ENCODE results near the gene PRR23E.

PRR23E gene

DNA sequence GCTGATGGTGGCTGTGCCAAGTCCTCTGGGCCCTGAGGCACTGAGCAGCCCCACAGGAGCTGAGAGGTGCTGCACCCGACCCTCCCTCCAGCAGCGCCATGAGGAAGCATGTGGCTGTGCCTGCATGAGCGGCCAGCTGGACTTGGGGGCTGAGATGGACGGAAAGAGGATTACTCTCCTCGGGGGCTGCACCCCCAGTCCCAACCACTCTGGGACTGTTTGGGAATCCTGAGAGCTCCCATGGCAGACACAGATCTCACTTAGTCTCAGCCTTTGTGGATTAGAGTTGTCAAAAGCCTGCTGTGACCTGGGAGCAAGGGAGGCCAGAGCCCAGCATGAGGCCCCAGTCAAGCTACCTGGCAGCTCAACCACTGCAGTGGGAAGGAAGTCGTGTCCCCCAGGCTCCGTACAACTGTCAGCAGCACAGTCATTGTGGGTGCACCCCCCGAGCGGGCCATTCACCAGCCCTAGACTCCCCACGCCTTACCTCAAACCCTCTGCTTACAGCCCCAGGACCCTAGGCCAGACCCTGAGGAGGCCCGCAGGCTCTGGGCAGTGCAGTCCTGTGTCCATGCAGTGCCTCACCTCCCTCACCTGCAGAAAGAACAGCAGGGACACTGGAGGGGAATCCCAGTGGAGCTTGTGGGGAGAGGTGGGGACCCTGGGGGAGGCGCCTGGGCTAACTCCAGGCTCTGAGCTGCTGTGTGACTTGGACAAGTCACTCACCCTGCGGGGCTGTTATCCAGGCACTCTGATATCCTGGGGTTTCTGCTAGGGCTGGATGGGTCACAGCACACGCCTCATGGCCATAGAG is 17.1 kb downstream of the PRR23E start:
- H3K4me3 ChIP-seq (ENCODE audit: low read depth, low read length) = no peak overlapping the region
- no peaks in the 10 kb centered on the region for H3K36me3 ChIP-seq (replicated peaks)
- H3K27me3 ChIP-seq (replicated peaks) = no peaks in the 10 kb centered on the region
- DNase-seq = no peak
- no peak overlapping the region for H3K27ac ChIP-seq
- in situ Hi-C loops (cut with HindIII; ENCODE audit: low pct_ligation_motif_present, low sequenced_read_pairs) = no loop called here
- TF ChIP-seq CTCF (IDR thresholded peaks at IDR 0.05; ENCODE audit: low read depth, low read length, missing control alignments) = no peak

DNA sequence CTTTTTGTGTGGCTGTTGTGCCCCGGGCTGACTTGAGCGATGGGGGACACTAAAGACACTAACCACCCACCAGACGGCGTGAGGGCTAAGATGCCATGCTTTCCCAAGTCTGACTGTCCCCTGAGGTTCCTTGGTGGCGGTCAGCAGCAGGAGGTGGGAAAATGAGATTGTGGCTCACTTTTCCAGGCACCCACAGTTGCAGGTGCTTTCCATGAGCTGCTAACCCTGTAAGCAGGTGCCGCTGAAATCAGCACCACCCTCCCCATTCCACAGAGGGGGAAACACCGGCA is 17.7 kb downstream of the PRR23E start:
- in situ Hi-C loops (cut with HindIII; ENCODE audit: low pct_ligation_motif_present, low sequenced_read_pairs) = no loop called here
- no peak for TF ChIP-seq CTCF (IDR thresholded peaks at IDR 0.05; ENCODE audit: low read depth, low read length, missing control alignments)
- H3K36me3 ChIP-seq (replicated peaks) = no peaks in the 10 kb centered on the region
- no peaks in the 10 kb centered on the region for H3K27me3 ChIP-seq (replicated peaks)
- H3K27ac ChIP-seq = no peak overlapping the region
- no peak overlapping the region for H3K4me3 ChIP-seq (ENCODE audit: low read depth, low read length)
- DNase-seq = no peak

DNA sequence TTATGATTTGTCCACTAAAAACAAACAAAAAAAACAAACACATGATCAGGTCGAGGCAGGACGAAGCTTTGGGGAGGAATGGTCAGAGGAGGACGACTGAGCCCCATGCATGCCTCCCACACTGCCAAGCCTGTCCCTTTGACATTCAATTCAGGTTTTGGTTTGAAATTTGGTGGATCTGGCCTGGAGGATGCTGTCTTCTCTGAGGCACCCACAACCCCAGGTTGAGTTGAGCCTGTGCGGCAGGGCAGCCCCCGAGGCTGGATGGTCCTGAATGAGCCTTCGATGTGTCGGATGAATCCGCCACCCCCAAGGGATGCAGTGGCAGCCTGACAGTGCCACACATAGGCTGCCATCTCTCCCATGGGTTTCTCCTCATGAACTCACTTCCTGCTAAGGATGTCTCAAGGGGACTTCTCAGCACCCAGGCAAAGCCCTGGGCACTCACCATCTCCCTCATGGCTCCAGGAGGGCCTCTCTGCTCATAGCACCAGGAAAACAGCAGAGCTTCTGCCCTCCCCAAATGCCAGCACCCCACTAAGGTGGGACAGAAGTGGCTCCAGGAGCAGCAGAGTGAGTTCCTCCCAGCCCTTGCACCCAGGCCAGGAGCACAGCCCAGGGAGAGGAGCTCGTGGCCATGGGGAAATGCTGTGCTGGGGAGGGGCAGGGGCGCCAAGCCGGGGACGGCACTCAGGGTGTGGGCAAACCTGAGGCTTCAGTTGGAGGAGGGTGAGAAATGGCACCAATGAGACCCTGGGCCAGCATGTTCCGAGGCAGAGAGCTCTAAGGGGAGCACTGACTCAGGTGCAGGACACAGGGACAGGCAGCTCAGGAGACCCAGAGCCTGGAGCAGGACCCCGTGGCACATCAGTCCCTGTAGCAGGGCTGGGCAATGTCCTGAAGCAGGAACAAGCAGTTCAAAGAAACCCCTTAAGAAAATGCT is 18.5 kb downstream of the PRR23E start:
- Histone ChIP-seq H3K4me3 (ENCODE audit: low read depth, low read length) (no peak overlapping the region), H3K27ac (no peak overlapping the region), H3K27me3 (replicated peaks) (no peaks in the 10 kb centered on the region), H3K36me3 (replicated peaks) (no peaks in the 10 kb centered on the region)
- no peak for TF ChIP-seq CTCF (IDR thresholded peaks at IDR 0.05; ENCODE audit: low read depth, low read length, missing control alignments)
- no peak for DNase-seq
- in situ Hi-C loops (cut with HindIII; ENCODE audit: low pct_ligation_motif_present, low sequenced_read_pairs) = no loop called here

DNA sequence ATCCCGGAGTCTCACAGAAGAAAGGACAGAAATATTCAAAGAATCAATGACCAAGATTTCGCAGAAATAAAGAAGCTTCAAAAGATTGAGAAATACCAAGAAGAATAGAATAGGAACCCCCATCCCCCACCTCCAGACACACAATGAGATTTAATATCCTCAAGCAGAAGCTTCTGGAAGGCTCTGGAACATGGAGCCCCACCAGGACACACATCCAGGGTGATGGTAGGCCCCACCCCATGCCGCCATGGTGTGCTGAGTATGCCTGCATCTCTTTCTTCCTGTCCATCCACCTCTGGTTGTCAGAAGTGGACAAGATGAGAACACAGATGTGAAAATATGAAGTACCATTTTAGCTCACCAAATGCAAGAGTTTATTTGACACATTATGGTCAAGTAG is 19.3 kb downstream of the PRR23E start:
- TF ChIP-seq CTCF (IDR thresholded peaks at IDR 0.05; ENCODE audit: low read depth, low read length, missing control alignments) = no peak
- Histone ChIP-seq H3K4me3 (ENCODE audit: low read depth, low read length) (no peak overlapping the region), H3K27ac (no peak overlapping the region), H3K36me3 (replicated peaks) (no peaks in the 10 kb centered on the region), H3K27me3 (replicated peaks) (no peaks in the 10 kb centered on the region)
- DNase-seq = no peak
- in situ Hi-C loops (cut with HindIII; ENCODE audit: low pct_ligation_motif_present, low sequenced_read_pairs) = no loop called here

DNA sequence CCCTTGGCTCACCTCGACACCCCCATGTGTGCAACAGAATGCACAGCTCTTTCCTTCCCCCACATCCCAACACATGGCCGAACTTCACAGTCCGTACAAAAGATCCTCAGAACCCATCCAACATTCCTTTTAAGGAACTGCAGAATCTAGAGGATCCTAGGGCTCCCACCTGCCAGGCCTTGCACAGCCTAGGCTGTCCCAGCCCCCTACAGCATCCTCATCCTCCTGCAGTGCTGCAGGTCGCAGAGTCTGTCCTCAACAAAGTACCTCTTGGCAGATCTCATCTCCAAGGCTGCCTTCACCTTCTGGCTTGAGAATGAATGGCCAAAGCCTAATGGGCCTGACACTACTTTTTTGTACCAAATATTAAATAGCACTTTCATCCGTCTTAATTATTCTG is 19.8 kb downstream of the PRR23E start:
- H3K27me3 ChIP-seq (replicated peaks) = no peaks in the 10 kb centered on the region
- H3K36me3 ChIP-seq (replicated peaks) = no peaks in the 10 kb centered on the region
- no peak for DNase-seq
- no peak overlapping the region for H3K4me3 ChIP-seq (ENCODE audit: low read depth, low read length)
- no peak for TF ChIP-seq CTCF (IDR thresholded peaks at IDR 0.05; ENCODE audit: low read depth, low read length, missing control alignments)
- in situ Hi-C loops (cut with HindIII; ENCODE audit: low pct_ligation_motif_present, low sequenced_read_pairs) = no loop called here
- H3K27ac ChIP-seq = no peak overlapping the region
